ENCODE measurements around the gene LINC00305.

LINC00305 gene

DNA sequence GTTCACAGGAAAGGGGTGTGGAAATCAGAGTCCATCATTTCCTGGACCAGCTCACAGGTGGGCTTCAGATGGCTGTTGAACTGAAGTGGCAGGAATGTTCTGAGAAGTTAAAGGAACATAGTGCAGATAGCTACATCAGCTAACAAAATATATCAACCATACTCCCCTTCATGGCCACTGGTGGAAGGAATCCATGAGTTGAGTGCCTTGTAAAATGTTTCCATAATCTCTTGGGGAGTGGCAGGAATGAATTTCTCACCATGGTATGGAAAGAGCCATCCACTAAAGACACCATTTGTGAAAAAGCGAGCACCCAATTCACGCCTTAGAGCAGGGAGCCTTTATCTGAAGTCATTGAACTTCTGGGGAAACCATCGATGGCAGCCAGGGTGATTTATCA, at the start of gene LINC00305:
LINC00305 (minus strand) TSS at position 101 of the 400 bp plus-strand sequence.
- DNase-seq, result no peak

DNA sequence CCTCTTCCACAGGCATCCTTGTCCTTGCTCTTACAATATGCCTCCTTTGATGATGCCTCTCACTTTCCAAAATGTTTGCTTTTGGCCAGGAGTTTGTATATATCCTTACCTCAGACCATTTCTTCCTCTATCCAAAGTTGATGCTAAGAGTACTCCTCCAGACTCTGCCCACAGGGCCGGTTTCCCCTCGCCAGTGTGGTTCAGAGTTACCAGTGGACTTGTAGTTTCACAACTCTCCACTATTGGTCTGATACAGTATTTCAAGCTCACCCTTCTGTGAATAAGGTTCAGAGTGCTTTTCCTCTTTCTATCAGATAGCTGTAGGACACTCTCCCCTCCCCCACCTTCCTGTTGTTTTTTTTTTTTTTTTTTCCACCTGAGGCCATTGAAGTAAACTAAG, 42.2 kb upstream of the LINC00305 start:
- DNase-seq, result no peak

DNA sequence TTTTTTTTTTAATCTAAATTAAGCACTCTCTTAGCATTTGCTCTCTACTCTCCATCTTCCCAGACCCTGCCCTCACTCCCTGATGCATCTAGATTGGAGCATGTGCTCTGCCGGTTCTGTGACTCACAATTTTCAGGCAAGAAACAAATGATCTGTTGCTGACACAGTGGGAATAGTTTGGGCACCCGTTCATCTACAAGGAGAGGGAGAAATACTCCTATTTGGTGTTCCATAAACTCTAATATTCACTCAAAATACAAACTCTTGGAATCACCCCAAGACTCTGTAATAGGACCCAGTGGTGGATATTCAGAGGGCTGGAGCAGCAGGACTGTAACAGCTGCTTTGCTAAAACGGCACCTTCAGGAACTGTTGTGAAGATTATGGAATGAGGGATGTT, 37.1 kb upstream of the LINC00305 start:
- no peak for DNase-seq

DNA sequence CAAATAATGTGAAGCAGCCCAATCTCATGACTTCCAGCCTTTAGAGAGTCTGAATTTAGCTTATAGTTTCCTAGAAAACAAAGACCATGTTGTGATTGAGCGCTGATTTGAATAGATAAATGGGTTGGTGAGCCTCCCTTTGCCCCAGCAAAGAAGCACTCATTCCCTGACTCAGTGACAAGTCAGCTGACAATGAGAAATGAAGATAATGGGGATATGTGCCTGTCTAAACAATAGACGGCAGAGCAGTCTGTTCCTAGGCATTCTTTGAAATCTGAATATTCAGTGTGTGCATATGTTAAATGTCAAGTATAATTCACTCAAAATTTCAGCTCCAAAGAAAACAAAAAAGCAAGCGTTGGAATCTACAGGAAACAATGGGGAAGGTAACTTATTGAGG, 34.8 kb upstream of the LINC00305 start:
- DNase-seq, result no peak

DNA sequence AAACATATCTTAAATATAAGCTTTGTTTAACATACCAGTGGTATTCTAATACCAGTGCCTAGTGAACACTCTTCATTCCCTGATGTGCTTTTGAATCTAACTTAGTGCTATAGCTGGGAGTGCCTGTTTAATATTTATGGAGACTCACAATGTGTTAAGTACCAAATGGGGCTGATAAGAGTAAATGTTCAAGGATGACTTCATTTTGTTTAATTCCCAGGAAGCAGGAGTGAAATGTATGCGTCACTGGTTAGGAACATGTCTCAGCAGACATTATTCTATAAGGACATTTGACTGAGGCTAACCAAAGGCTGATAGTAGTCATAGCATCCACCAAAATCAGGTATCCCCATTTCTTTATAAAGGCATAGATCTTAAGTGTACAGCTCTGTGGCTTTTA, 31.7 kb upstream of the LINC00305 start:
- no peak for DNase-seq

DNA sequence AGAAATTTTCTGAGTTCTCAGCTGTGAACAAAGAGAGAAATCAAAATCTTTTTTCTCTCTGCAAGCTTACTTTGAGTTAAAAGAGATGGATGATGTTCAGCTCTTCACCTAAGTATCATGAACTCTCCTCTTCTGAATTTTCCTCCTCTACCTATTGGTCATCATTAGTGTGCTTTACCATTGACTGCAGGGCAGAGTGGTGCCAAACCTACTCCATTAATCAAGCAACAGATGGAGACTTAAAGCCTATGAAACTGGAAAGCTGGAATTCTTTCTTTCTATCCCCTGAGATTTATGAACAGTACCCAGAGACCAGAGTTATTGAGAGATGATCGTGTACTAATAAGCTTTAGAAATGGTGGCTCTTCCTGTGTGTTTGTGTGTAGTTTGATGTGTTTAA, 31.3 kb upstream of the LINC00305 start:
- DNase-seq, result no peak

DNA sequence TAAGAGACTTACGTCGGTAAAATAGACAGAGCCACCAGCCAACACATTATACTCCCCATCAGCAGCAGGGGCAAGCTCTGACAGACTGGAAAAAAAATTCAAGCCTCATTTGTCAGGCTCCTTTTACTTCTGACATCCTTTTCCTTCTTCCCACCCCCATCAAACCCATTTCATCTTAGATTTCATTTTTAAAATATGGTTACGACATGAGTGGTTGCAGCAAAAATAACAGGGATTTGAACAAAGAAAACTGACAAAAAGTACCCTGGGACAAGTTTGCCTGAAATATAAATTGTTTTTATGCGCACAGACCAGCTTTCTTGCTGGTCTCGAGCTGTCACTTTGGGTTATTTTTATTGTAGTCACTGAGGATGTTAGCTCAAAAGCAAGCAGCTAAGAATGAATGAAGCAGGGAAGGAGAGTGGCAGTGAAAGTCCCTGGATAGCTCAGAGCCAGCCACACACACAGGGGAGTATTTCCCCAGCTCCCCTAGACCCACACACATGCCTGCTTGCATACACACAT, 30.7 kb upstream of the LINC00305 start:
- no peak for DNase-seq

DNA sequence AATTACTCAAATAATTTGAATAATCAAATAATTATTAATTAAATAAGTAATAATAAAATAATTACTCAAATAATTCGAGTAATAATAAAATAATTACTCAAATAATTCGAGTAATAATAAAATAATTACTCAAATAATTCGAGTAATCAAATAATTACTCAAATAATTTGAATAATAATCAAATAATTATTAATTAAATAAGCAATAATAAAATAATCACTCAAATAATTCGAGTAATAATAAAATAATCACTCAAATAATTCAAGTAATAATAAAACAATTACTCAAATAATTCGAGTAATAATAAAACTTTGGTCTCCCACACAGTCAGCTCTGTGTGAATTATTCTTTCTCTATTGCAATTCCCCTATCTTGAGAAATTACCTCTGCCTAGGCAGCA, 30.0 kb upstream of the LINC00305 start:
- DNase-seq, result no peak

DNA sequence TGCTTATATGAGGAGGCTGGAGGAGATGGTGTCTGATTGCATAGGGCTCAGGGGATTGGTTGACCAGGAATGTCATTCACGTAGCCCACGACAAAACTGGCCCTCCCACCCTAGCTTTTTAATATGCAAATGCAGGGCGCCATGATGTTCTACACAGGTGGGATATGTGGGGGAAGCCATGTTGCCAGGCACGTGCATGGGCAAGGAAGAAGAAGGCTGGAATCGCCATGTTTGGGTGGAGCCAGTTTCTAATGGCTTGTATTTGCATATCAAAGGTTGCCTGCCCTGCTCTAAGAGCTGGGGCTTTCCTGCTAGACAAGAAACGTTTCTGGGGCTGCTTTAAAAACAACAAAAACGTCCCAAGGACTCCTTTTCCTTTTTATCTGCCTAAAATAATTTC, 26.5 kb upstream of the LINC00305 start:
- DNase-seq, result no peak

DNA sequence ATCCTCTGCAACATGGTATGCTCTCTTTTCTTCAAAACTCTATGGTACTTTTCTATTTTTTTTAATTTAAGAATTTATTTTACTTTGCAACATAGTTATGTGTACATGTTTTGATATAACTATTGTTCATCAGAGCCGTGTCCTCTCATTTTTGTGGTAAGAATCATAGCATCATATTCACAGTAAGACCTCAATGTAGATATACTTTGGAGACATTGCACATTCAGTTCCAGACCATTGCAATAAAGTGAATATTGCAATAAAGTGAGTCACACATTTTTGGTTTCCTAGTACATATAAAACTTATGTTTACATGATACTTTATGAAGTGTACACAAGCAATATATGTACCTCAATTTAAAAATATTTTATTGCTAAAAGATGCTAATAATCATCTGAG, 22.7 kb upstream of the LINC00305 start:
- no peak for DNase-seq

DNA sequence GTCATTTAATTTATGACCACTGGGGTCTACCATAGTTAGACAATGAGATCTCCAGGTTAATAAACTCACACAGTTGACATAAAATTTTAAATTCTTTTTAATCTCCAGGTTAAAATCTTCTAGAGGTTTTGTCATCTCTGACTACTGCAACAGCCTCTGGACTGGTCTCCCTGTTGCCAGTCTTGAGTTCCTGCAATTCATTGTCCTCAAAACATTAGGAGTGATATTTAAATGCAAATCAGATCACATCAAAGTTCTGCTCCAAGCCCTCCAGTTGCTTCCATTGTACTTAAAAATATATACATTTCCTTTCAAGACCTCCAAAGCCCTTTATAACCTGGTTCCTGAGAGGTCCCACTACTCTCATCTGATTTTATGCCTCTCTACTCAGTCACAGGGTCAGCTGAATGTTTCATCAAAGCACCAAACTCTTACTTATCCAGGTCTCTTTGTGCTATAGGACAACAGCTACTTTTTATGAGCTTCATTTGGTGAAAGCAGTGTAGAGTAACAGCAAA, 18.6 kb upstream of the LINC00305 start:
- DNase-seq, result no peak

DNA sequence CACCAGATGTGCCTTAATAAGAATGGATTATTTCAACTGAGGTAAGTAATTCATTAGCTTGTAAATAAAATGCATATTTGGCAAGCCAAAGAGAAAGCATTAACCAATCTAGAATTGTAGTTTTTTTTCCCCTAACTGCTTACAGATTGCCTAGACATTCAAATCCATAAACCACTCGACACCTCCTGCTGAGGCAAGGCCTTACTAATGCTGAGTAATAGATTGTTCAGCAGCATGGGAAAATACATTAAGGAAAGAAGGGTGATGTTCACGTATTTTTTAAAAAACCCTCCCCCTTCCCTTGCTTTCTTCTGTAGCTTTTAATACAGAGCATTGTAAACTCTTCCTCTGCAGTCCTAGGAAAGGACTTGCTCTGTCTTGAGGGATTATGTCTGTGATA, 17.0 kb upstream of the LINC00305 start:
- DNase-seq, result no peak

DNA sequence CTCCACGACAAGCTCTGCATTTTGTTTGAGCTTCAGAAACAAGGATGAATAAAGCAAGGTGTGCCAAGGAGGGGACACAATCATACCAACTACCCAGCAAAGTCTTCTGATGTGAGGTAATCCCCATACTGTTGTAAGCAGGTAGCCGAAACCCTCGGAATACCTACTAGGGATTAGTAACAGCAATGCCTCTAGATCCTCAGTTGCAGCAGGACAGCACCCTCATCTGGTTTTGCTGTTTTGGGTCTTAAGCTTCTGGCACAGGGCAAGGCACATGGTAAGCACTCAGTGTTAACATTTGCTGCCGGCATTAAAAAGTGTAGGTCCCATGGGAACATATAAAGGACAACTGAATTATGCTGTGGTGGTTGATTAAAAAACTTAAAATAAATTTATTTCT, 16.0 kb upstream of the LINC00305 start:
- DNase-seq, result no peak

DNA sequence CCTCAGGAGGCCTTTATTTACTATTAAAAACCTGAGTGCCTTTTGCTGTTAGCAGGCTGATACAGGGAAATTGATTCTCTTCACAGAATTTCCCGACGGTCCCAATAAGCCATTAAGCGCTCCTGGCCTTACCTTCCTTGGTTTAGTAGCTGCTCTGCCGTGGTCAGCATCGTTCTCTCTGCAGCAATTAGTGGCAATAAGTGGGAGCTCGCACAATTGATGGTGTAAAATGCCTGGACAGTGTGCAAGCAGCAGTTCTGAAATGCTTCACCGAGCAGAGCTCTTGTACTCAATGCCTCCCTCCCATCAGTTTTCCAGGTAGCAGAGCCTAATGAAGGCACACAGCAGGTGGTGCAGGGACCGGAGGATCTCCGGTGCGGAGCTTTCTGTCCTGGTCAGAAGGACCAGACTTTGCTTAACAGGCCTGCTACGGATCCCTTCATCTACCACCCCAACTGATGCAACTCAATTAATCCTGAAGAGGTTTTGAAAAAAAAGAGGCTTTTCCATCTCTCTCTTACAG, 1.1 kb upstream of the LINC00305 start:
- DNase-seq, result no peak

DNA sequence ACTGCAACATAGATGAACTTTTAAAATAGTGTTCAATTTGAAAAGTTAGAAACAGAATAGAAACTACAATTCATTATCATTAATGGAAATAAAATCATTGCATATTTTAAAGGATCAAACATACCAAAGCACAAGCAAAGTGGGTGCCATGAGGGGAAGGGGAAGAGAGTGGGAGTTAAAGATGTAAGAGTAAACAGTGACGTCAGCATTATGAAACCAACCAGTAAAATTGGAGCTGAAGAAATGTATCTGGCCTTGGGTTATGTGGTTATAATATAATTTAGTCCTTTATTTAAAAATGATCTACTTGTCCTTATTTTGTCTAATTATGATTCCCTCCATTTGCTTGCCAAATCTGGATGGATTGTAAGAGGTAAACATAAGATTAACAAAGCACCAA, 6.0 kb downstream of the LINC00305 start:
- DNase-seq, result no peak

DNA sequence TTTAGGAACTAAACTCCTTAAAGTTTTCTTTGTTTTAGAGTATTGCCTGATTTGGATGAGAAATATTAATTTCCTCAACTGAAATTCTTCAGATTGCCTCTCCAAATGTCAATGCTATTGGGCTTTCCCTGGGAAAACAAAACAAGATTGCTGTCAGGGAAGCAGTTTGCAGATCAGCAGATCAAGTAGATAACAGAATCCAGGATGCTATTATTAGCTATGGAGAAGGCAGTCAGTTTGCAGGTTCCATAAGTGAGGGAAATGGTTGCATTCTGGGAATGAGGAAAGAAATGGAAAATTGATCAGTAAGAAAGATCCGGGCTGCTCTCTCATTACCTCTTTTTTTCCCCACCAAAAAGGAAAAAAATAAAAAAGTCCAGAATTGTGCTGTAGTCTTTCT, 11.0 kb downstream of the LINC00305 start:
- no peak for DNase-seq

DNA sequence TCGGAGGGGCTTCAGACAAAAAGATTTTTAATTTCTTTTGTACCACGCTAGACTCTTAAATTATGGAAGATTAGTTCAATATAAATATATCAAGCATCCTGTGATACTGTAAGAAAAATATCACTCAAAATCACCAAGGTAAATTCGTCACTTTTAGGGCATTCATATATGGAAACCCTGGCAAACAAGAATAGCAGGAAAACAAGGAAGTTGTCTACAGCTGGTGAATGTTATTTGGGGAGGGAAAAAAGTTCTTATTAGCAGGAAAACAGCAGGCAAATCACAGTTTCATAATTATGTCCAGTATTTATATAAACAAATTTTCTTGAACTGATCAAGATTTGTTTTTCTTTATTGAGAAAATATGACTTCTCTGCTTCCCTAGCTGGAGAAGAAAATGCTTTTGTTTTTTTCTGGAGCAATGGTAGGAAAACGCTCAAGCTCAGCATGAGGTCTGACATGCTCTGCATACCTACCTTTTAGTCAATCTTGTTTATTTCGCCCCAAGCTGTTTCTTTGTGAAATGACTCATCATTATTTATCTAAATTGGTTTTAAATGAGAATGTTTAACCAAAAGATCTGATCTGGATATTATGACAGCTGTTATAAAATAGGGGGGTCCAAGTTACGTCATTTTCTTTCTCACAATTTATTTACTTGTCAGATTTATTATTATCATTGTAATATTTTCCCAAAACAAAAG, 14.7 kb downstream of the LINC00305 start:
- DNase-seq, result no peak

DNA sequence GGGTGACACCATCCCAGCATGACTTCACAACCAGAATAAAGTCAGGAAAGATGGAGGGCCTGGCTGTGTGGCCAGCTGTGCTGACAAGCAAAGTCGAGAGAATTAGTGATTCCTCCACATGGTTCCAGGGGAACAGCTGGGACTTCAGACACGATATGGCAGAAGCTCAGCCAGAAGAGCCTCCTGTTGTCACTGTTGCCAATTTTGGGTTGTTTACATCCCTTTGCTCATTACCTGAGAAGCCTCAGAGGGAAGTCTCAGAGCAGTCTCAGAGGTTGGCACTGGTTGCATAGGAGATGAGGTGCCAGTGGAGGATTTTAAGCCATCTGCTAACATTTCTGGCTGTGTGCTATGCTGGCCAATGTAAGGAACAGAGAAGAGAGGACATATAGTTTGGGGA, 16.0 kb downstream of the LINC00305 start:
- DNase-seq, result no peak

DNA sequence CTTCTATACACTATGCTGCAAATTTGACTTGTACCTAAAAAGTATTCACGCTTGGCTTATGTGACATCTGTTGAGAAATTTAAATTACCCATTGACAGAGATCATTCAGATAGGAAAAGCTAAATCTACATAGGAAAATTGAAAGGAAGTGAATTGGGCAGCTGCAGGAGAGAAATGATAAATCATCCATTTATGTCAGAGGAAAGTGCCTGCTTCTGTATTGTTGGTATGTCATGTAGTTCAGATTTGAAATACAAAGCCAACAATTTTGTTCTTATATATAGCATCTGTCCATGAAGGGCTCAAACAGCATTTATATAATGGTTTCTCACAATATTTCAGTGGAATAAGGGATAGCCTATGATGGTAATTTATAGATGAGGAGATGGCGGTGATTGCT, 17.6 kb downstream of the LINC00305 start:
- DNase-seq, result no peak

DNA sequence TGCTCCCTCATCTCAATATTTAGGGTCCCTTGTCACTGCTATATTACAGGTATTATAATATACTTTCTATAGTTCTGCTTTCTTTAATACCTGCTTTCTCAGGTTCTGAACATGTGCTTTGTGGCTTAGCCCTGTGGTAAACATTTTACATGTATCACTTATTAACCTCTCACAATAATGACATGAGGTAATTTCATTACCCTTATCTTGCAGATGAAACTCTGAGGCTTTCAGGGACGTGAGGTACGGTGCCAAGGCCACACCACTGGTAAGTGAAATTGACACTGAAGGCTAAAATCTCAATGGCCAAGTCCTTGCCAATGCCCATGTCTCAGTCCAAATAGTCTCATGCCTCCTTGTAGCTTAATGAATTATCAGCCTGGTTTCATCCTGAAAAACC, 21.7 kb downstream of the LINC00305 start:
- DNase-seq, result no peak

DNA sequence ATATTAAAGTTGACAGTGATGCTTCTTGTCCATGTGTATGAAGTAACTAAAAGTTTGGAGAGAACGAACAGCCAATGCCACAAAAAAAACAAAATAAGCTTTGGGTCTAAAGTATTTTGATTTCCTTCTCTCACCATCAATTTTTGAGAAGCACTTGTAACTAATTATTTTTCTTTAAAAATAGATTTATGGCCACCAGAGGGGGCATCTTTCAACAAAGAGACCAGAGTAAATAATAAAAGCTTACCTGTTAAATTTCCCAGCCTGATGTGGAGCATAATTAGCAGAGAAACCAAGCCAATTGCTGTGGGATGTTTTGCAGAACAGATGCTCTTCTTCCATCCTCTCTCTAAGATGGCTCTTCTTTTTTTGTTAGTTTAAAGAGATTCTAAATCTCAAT, 29.0 kb downstream of the LINC00305 start:
- DNase-seq, result no peak

DNA sequence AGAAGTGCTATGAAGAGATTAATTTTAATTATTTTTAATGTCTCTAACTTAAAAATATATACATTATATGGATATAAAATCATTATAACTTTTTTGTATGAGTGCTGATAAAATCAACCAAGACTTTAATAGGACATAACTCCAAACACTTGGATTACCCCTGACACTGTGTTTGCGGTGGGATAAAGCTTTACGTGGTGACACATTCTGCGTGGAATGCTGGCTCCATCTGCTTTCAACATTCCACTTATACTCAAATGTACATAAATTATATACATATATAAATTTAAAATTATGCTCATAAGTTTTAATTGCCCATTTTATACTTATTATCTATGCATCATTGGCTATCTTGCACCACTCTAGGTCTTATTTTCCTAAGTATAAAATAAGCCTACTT, 30.5 kb downstream of the LINC00305 start:
- DNase-seq, result no peak

DNA sequence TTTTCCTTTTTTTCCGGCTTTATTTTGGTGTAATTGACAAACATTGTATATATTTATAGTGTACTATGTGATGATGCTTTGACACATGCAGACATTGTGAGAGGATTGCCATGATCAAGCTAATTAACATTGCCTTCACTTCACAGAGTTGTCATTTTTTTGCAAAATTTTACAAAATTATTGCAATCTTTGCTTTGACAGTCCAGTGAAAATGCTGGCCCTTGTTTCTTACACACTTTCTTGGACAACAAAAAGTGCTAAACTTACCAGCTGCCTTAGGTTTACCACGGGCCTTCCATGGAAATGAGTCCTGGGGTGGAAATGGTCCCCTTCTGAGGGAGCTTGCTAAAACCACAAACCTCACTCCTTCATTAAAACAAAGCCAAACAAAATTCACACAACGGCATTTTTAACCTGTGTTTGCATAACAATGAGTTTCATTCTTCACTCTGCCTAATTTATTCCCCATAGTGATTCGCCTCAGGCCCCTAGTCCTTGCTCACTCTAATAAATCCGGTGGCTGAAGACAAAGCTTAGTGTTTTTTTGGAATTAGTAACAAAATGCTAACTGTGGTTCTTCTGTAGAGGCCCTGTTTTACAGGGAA, 32.2 kb downstream of the LINC00305 start:
- no peak for DNase-seq

DNA sequence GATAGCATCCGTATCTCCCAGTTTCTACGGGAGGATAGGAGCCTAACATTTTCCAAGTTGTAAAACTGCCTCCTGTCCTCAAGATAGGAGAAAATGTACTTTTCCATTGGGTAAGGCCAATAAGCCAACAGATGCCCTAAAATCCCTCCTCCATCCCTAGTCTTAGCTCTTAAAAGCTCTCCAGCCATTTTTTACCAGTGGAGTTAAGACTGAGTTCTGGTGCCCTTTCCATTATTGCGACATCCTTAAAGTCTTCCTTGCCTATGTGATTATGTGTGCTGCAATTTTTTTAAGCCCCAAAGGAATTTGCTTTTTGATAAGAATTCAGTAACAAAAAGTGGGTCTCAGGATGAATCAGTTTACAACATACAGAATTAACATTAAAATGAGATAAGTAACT, 33.0 kb downstream of the LINC00305 start:
- DNase-seq, result no peak
